ENCODE measurements around the gene RAPGEF4.

The RAPGEF4 gene

DNA sequence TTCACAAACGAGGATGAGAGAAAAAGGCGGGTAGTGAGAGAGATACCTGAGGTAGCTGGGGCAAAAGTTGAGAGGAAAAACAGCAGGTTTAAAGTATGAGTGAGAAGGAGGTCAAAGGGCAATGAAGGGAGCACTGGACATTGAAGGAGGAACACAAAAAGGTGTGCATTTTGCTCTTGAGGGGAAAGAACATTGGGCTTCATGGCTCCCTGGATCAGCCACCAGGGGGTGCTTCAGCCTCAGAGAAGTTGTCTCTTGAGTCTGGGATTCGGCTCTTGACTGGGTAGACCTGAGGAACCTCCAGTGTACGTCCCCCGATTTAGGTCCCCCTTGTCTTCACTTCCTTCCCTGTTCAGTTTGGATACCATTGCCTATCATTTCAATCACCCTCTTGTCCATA, 128.5 kb downstream of the RAPGEF4 start:
- no peak for DNase-seq

DNA sequence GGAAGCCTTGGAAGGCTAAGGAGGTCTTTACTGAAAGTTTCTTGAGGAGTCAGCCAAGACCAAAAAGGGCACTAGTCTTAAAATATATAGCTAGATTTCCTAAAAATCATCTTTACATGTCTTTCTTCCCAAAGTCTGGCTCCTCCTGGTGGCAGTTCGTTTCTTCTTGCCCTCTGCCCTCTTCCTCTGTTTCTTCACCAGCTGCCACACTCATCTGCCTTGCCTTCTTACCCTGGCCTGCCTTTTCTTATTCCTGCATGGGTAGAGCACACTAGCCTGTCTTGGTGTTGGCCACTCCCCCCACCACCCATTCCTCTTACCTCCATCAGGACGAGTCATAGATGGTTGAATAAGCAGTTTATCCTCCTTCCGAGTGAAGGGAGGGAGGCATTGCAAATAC, 129.8 kb downstream of the RAPGEF4 start:
- peak; percentile 70 for DNase-seq

DNA sequence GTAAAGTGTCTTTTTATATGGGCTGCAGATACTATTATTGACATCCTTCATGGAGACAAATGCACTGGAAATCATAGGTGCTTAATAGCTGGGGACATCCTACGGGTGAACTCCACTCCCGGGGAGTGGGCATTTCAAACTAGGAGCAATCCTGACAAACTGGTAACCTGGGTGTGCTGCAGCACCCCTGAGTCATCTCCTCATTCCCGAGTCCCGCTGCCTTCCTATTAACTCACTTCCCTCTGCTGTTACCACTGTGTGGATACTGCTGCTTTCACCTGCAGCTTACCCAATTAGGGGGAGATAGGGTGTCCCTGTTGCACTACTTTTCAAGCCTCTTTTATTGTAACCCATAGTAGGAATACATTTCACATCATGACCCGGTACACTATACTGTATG, 134.2 kb downstream of the RAPGEF4 start:
- peak; percentile 44 for DNase-seq

DNA sequence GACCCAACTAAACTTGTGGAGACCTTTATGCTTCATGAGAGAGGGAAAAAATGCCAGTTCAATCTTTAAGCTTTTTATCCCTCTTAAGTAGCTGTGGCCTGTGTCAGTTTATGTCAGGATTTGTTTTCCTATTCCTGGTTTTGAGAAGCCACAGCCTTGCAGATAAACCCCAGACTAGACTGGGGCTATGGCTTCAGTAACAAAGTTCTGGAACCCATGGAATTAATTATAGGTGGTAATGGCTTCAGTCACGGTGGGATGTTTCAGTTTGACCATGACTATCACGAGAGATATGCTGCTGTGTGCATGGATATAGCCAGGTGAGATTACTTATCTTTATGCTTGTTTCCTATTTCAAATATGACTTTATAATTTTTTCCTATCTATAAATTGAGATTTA, 134.8 kb downstream of the RAPGEF4 start:
- no peak for DNase-seq

DNA sequence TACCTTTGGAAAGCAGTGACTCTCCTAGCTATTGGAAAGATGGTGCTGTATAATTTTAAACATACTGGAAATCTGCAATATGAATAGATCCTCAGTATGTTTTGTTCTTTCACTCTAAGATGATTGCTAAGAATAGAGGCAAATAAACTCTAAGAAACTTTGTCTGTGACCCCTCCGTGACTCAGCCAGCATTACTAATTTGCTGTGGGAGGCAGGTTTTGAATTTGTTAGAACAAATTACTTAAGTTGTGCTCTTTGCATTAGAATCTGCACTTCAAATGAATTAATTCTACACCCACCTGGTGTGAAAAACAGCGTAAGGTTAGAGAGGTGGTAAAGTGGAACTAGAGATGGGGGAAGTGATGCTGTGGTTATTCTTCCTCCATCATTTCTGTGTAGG, 142.2 kb downstream of the RAPGEF4 start:
- DNase-seq = no peak

DNA sequence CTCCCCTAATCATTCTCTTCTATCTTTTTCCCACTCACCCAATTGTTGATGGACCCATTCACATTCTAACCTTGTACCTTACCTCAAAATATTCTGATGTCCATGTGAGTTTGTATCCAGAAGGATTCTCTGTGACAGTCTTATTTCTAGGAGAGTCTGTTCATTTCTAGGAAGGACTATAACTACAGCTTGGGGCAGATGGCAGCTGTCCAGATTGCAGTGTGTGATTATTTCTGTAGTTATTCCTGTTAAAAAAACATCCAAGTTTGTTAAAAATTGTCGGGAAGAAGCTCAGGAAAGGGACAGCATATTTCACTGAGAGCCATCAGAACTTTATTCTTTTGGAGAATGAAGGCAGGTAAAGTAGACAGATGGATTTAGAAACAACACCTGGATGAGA, 142.6 kb downstream of the RAPGEF4 start:
- no peak for DNase-seq

DNA sequence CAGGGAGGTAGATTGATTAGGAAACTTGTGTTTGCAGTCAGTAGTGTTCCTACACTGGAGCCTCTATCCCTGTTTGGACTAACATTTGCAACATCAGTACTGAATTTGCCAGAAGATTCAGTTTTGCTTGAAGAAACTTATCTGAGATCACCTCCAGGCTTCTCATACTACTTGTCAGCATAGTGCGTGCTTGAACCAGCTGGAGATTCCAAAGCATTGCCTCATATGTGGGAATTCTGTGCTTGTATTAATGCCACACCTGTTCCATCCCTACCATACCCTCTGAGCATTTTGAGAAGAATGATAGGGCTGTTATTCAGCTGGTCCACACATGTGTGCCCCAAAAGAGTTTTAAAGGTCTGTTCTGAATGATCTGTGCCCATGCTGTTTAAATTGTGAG, 148.7 kb downstream of the RAPGEF4 start:
- DNase-seq = peak; percentile 28

DNA sequence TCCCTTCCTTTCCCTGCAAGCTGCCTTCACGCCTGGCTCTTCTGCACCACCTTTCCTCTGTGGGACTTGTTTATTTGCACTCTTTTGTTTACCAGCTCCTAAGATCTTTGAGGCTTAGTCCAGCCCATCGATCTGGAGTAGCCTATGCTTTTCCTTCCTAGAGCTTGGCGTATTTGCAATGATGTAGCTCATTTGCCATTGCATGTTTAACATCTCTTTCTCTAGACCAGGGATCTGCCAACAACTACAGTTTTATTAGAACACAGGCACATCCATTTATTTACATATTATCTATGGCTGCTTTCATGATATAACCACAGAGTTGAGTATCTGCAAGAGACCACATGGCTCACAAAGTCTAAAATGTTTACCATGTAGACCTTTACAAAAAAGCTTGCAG, 150.4 kb downstream of the RAPGEF4 start:
- no peak for DNase-seq

DNA sequence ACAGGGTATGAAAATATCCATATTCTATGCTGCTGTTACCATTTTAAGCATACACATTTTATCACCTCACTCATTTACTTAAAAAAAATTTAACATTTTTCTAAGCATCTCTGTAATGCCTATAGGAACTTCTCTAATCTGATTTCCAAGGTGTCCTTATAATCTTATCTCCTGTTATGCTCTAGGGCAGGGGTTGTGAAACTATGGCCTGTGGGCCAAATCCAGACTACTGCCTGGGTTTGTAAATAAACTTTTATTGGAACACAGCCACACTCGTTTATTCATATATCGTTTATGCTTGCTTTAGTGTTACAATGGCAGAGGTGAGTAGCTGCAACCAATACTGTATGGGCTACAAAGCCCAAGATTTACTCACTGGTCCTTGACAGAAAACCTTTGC, 151.6 kb downstream of the RAPGEF4 start:
- no peak for DNase-seq

DNA sequence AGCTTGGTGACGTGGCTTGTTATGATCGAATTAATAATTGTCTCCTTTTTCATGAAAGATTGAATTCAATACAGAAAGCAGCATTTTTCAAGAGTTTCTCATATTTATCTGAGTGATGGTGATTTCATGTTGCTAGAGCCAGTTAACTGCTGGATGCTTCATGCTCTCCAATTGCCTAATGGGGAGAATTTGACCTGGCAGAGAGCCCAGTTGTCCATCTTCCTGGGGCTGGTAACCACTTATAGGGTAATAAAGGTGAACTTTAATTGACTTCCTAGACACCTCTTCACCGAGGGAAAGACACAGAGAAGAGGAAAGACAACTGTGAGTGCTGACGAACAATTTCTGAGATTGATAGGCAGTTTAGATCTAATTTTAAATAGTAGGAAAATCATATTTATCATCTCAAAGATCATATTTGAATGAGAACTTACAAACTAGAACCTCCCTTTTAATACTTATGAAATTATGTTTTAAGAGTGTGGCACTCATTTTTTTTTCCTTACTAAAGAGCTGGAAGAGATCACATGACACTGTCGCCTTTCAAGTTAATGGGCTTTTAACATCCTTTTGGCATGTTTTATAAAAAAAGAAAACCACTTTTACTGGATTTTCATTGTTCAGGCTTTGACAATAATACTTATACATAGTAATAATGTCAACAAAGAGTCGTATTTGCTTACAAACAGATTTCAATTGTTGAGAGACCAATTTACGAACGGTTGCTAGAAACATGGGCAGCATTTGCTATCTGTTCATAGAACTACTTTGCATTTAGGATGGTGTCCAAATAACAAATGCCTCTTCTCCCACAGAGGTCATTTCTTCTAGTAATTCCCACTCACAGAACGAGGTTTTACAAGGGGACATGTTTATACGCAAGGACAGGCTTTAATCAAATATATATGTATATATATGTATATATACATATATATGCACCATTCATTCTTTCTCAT, 153.3 kb downstream of the RAPGEF4 start:
- DNase-seq = peak; percentile 26

DNA sequence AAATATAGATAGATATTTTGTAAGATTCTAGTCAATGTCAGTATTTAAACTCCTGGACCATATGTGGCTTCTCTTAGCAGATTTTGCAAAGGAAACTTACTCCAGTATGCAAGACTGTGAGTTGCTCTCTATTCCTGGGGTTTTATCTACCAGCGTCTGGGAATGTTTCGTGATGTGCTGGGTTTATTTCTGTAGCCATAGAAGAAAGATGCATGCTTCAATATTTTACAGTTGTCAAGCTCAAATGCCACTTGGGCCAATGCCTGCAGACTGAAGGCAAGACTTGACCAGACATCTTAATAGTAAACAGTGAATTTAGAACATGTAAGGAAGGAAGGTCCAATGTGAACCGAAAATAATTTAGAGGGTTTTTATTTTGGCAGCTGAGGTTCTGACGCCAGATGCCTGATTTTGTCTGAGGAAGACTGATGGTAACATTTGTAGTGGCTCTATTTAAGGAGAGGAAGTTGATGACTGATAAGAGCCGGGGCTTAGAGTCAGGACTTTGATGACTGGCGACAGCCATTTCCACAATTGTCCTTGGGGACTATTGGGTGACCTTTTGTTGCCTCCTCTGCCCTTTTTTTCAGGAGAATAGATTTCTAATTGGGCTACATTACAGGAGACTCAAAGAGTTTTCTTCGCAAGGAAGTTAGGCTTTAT, 154.3 kb downstream of the RAPGEF4 start:
- no peak for DNase-seq

DNA sequence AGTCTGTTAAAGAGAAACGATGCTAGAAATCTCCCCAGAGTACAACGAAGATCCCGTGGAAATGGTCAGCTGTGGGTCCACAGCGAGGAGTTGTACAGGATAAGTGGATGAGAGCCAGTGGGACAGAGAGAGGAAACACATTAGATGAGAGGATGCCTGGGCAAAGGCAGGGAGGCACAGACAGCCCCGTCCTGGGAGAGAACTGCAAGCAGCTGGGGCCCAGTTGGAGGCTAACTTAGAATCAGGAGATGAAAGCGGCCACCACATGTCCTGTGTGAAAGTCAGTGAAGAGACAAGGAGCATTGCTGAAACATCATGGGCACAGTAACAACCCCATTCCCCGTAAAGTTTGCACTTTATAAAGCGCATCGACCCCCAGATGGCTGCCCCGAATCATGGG, 157.5 kb downstream of the RAPGEF4 start:
- DNase-seq = no peak

DNA sequence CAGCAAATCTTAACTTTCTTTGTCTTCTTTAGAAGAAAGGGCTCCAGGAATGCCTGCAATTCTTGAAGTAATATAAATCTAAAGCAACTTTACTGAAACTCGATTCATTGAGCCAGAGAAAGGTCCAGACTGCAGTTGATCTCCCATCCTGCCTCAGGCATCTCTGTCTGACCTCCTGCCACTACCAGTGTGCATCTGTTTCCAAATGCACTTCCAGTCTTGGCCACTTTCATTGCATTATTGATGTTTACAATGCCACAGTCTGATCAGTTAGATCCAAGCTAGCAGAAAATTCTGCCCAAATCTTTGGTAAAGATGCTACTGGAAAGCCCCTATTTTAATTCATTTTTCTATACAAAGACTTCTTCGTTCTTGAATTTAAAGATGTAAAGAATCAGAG, 158.0 kb downstream of the RAPGEF4 start:
- no peak for DNase-seq

DNA sequence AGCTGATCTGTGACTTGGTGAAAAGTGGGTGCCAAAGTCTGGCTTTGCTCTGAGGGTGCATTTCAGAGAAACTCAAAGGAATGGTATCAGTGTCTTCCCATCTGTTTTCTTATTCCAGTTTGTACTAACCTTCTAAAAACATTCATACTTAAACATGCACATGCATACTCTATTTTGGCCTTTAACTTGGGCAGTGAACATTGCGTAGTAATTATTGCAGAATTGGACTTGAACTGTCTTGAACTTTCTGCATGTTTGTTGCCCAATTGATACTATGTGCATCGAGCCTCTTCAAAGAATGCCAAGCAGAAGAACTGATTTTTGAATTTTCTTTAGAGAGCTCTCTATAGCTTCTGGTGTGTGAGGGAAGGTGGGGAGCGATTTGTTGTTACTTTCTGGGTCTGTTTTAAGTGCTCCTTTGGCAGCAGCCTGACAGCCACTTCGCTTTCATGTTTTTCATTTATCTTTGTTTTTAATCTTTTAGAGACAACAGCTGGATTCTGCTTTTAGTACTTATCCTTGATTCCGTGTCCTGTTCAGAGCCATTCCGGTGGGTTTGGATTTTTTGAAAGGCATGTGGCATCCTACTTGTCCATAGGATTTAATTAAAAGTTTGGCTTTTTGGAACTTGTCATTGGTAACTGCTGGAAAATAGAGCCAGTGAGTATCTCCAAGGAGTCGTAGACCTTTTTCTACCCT, 159.2 kb downstream of the RAPGEF4 start:
- DNase-seq = no peak

DNA sequence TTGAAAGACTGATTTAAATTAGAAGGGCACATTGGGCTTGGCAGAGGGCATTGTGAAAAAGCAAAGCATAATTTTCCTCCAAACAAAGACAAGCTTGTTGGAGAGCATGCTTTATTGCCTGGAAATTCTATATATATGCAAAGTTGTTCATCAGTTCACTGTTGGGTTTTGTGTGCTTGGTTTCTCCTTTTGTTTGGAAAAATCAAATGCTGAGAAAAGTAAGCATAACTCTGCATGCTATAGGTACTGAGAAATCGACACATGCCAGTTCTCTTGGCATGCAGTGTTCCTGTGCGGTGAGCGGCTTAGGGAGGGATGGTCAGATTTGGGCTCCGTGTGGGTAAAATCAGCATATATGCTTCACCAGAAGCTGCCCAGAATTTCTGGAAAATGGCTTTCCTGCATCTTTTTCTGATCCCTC, 161.0 kb downstream of the RAPGEF4 start:
- no peak for DNase-seq

DNA sequence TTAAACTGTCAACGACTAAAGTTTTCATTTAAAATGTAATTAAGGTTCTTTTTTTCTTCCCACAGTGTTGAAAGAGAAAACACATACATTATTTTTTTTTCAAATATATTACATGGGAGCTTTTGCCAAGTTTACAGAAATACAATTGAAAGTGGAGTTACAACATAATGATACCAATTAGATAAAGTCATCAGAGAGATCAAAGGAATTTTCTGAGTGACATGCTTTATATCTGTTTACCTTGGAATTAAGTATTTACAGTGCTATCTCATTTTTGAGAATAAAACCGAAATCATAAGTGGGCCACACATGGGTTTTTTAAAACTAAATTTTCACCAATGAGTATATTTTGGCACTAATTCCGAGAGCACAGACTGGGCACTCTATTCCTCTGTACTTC, 165.2 kb downstream of the RAPGEF4 start:
- DNase-seq = no peak

DNA sequence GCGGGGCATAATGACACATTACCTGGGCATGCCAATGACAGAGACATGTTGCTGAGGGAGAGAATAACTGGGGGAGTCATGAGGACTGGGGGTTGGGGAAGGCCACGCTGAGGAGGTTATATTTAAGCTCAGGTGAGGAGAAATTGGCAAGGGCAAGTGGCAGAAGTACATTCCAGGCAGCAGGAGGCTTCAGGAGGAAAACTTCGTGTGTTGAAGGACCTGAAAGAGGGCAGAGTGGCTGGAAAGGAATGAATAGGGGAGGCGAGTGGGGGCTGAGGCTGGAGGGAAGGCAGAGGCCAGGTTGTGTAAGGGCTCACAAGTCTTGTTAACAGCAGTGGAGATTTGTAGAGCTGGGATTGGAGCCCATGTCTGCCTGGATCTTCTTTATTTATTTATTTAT, 166.3 kb downstream of the RAPGEF4 start:
- no peak for DNase-seq

DNA sequence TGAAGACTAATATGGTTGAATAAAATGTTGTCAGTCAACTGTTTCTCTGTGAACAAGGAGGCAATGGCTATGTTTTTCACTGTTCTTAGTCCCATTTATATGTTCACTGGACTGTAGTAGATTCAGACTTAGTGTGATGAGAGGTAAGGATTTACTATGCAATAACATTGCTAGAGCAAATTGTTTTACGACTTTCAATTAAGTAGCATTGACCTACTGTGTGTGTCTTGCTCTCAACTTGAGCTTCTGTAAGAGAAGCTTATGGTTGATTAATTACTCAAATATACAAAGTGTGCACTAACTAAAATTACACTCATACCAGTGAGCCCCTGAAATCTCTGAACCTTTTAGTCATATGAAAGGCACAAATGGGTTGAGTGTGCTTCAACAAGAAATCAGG, 168.6 kb downstream of the RAPGEF4 start:
- DNase-seq = no peak

DNA sequence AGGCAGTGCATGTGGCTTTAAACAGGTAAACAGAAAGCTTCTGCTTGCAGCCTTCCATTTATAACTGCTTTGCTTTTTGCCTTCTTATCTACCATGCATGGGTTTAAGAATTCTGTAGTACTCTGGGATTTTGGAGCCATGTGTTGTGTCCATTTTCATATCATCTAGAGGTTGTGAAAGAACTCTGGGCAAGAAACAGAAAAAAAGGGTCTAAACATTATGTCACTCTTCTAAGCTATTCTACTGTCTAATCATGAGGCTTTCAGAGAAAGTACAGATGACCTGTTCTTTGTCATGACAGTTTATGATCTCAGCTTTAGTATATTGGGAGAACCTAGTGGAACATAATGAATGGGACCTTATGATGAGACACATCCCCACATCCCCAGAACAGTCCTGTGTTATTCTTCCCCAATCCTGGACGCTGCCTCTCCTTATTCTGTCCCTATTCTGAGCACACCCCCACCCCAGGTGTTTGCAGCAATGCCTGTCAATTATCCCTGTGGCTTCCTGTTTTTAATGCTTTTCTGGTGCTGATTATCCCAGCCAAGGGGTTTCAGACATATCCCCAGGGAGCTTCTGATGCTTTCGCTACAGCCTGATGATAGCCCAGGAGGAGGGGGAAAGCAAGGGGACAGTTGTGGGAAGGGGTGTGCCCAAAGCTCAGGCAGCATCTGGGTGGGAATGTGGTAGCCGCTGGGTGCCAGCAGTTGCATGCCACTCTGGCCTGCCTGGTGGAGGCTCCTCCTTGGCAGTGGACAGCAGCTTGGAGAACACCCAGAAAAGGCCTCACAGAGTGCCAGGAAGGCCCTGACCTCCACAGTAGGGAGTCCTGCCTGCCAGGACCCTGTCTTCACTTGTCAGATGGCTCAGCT, 170.5 kb downstream of the RAPGEF4 start:
- no peak for DNase-seq

DNA sequence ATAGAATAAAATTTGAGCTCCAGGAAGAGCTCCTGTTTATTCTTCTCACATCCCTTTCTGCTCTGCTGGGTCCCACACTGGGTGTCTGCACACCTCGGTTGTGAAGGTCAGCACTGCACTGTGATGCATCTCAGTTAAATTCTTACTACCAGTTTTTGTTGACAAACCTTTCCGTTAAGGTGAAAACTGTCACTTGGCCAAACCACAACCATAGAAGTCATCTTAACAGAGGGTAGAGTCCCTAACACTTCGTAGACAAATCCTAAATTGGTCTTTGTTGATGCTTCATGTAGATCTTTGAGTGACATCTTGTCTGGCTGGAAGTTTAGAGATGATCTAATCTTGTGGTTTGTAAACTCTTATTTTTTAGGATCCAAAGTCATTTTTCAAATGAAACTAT, 172.6 kb downstream of the RAPGEF4 start:
- no peak for DNase-seq

DNA sequence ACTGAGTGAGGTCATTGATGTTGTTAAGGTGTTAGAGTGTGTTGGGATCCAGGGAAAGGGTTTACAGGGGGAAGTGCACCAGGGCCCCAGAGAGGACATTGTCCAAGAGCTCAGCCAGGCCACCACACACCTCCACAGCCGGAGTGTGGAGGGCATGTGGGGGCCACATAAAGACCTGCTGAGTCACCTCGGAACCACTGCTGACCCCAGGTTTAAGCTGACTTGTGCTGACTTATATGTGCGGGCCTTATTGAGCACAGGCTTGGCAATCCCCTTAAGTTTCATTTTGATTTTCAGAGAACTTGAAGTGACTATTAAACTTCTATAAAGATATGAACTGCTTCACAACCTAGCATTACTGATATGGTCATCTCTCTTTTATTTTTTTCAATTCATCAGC, 173.8 kb downstream of the RAPGEF4 start:
- no peak for DNase-seq

DNA sequence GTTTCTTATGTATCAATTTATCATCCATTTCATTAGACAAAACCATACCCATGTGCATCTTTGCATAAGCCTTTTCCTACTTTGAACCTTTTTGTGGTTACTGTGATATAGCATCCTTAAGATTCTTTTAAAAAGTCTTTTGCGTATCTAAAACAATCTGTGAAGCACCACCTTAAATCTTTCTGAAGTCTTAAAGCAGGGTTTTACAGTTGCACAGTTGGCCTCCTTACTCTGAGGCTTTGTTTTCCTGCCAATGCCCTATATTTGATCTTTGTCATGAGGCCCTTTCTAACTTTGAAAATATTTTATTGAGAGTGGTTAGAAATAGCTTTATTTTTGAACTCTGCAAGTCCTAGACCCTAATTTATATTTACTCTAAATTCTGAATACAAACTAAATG, 176.6 kb downstream of the RAPGEF4 start:
- DNase-seq = no peak

All from NCI-H226 (cell line).